WTC11 (cell line): ENCODE measurements around the gene ANKRD39. TPM values are rescaled to one million over a fixed set of nuclear protein-coding genes. Genes with fewer than 3 reads are reported as not detected.
A peak's percentile ranks its signal among the peaks of the same experiment; 100 is the strongest.

Experiments used
- ARID4B ChIP-seq: sonication (generic); formaldehyde crosslinking; IDR thresholded peaks from 2 replicates; pipeline ENCODE4 v1.8.0; 2023; ENCODE audit warnings: missing genetic modification reagents, mild to moderate bottlenecking, borderline replicate concordance
- ATF2 ChIP-seq: sonication (generic); formaldehyde crosslinking; IDR thresholded peaks from 2 replicates; pipeline ENCODE4 v1.8.1; 2022; ENCODE audit warnings: low read depth, missing genetic modification reagents, borderline replicate concordance
- ATF6 ChIP-seq: sonication (generic); formaldehyde crosslinking; IDR thresholded peaks from 2 replicates; pipeline ENCODE4 v1.8.1; 2023; ENCODE audit warnings: mild to moderate bottlenecking, missing genetic modification reagents
- ELF4 ChIP-seq: sonication (generic); formaldehyde crosslinking; IDR thresholded peaks from 2 replicates; pipeline ENCODE4 v1.8.1; 2022; ENCODE audit warnings: low read depth, mild to moderate bottlenecking, moderate library complexity, missing genetic modification reagents
- EMX1 ChIP-seq: fragments of 250-450 bp; sonication (Bioruptor Pico); IDR thresholded peaks from 2 replicates; pipeline ENCODE4 v1.8.0; 2021; ENCODE audit warnings: mild to moderate bottlenecking
- ESRRA ChIP-seq: sonication (generic); formaldehyde crosslinking; IDR thresholded peaks from 2 replicates; pipeline ENCODE4 v1.8.1; 2022; ENCODE audit warnings: mild to moderate bottlenecking, missing genetic modification reagents, borderline replicate concordance
- GABPB1 ChIP-seq: sonication (generic); formaldehyde crosslinking; IDR thresholded peaks from 2 replicates; pipeline ENCODE4 v1.8.1; 2023; ENCODE audit warnings: mild to moderate bottlenecking, missing genetic modification reagents
- GTF2I ChIP-seq: fragments of 250-450 bp; sonication (Bioruptor Pico); conservative IDR thresholded peaks from 2 replicates; pipeline ENCODE4 v1.4.0; 2021; ENCODE audit warnings: mild to moderate bottlenecking
- IRF1 ChIP-seq: sonication (generic); formaldehyde crosslinking; IDR thresholded peaks from 2 replicates; pipeline ENCODE4 v1.8.0; 2023; ENCODE audit warnings: missing genetic modification reagents
- KAT7 ChIP-seq: sonication (generic); formaldehyde crosslinking; IDR thresholded peaks from 2 replicates; pipeline ENCODE4 v1.8.1; 2023; ENCODE audit warnings: missing genetic modification reagents, mild to moderate bottlenecking, borderline replicate concordance
- MLX ChIP-seq: sonication (generic); formaldehyde crosslinking; IDR thresholded peaks from 2 replicates; pipeline ENCODE4 v1.8.1; 2023; ENCODE audit warnings: mild to moderate bottlenecking, missing genetic modification reagents, moderate library complexity
- NFATC4 ChIP-seq: fragments of 250-450 bp; sonication (Bioruptor Pico); IDR thresholded peaks from 2 replicates; pipeline ENCODE4 v1.9.0; 2021; ENCODE audit warnings: mild to moderate bottlenecking
- NFE2L1 ChIP-seq: sonication (generic); formaldehyde crosslinking; IDR thresholded peaks from 2 replicates; pipeline ENCODE4 v1.8.1; 2023; ENCODE audit warnings: missing genetic modification reagents
- RELA ChIP-seq: sonication (generic); formaldehyde crosslinking; IDR thresholded peaks from 2 replicates; pipeline ENCODE4 v1.8.1; 2022; ENCODE audit warnings: missing genetic modification reagents, mild to moderate bottlenecking, borderline replicate concordance
- RORB ChIP-seq: fragments of 250-450 bp; sonication (Bioruptor Pico); IDR thresholded peaks from 2 replicates; pipeline ENCODE4 v1.9.0; 2021; ENCODE audit warnings: mild to moderate bottlenecking
- SMAD4 ChIP-seq: sonication (generic); formaldehyde crosslinking; IDR thresholded peaks from 2 replicates; pipeline ENCODE4 v1.8.0; 2022; ENCODE audit warnings: mild to moderate bottlenecking, missing genetic modification reagents
- TEAD1 ChIP-seq: sonication (generic); formaldehyde crosslinking; IDR thresholded peaks from 2 replicates; pipeline ENCODE4 v1.8.0; 2022; ENCODE audit warnings: mild to moderate bottlenecking, missing genetic modification reagents
- TEAD4 ChIP-seq: sonication (generic); formaldehyde crosslinking; IDR thresholded peaks from 2 replicates; pipeline ENCODE4 v1.8.0; 2022; ENCODE audit warnings: mild to moderate bottlenecking, missing genetic modification reagents
- ZMAT4 ChIP-seq: fragments of 250-450 bp; sonication (Bioruptor Pico); IDR thresholded peaks from 2 replicates; pipeline ENCODE4 v1.9.0; 2021; ENCODE audit warnings: mild to moderate bottlenecking
- ZNF232 ChIP-seq: sonication (generic); formaldehyde crosslinking; IDR thresholded peaks from 2 replicates; pipeline ENCODE4 v1.8.0; 2022; ENCODE audit warnings: mild to moderate bottlenecking, missing genetic modification reagents
- ZNF416 ChIP-seq: fragments of 250-450 bp; sonication (Bioruptor Pico); IDR thresholded peaks from 2 replicates; pipeline ENCODE4 v1.9.0; 2021; ENCODE audit warnings: mild to moderate bottlenecking, inconsistent platforms
- ZNF425 ChIP-seq: fragments of 250-450 bp; sonication (Bioruptor Pico); conservative IDR thresholded peaks from 2 replicates; pipeline ENCODE4 v1.9.0; 2021; ENCODE audit warnings: mild to moderate bottlenecking
- ZNF512 ChIP-seq: sonication (generic); formaldehyde crosslinking; IDR thresholded peaks from 2 replicates; pipeline ENCODE4 v1.8.1; 2022; ENCODE audit warnings: missing genetic modification reagents, borderline replicate concordance
- ZNF671 ChIP-seq: fragments of 250-450 bp; sonication (Bioruptor Pico); IDR thresholded peaks from 2 replicates; pipeline ENCODE4 v1.8.0; 2021; ENCODE audit warnings: mild to moderate bottlenecking
- ZSCAN18 ChIP-seq: fragments of 250-450 bp; sonication (Bioruptor Pico); IDR thresholded peaks from 2 replicates; pipeline ENCODE4 v2.1.2; 2022; ENCODE audit warnings: mild to moderate bottlenecking, moderate library complexity
- total RNA-seq: library from RNA; stranded (reverse); gene quantifications from 3 replicates; pipeline ENCODE4 v1.2.3, GENCODE V29; 2021

The ANKRD39 gene
- total RNA-seq, 1 experiment from 2014 or later: 17.9 TPM

- TF ChIP-seq ZNF512 (CRISPR knock-in tag) (no peak), RORB (CRISPR knock-in tag) (no peak), ELF4 (CRISPR knock-in tag) (no peak; the same call in 1 of the 2 replicates), RELA (no peak), SMAD4 (CRISPR knock-in tag) (no peak), IRF1 (0 out of 2 replicates have a peak, but pooled peaks have one; percentile 28), MLX (CRISPR knock-in tag) (no peak), ATF6 (no peak), ZNF425 (CRISPR knock-in tag) (no peak), ARID4B (CRISPR knock-in tag) (no peak; the same call in 1 of the 2 replicates), ESRRA (no peak), TEAD4 (CRISPR knock-in tag) (no peak), NFE2L1 (0 out of 2 replicates have a peak, but pooled peaks have one; percentile 48), ZNF416 (CRISPR knock-in tag) (no peak), NFATC4 (CRISPR knock-in tag) (no peak), EMX1 (CRISPR knock-in tag) (no peak), ZNF671 (CRISPR knock-in tag) (no peak), ZMAT4 (CRISPR knock-in tag) (no peak), ZNF232 (CRISPR knock-in tag) (no peak), ATF2 (no peak), GTF2I (CRISPR knock-in tag) (no peak), ZSCAN18 (CRISPR knock-in tag) (no peak), TEAD1 (CRISPR knock-in tag) (no peak), KAT7 (CRISPR knock-in tag) (no peak), GABPB1 (CRISPR knock-in tag) (no peak; the same call in 1 of the 2 replicates)
These were observed 41.5 kb downstream of the ANKRD39 start, which contains the start of gene CNNM3 (continued) for GRCh38 chr2:96816127-96816835.
